Neural progenitor cell (in vitro differentiated cells): Measurements from ENCODE around the gene NKAIN2.

Experiments used
- EZH2phosphoT487 ChIP-seq: fragments of 200-600 bp; sonication (generic); IDR thresholded peaks from 2 replicates; pipeline ENCODE4 v1.6.1; 2017; ENCODE audit warnings: antibody characterized with exemption
- TF ChIP-seq, protein P1 (sequence below): fragments of 200-600 bp; sonication (generic); IDR thresholded peaks from 2 replicates; pipeline ENCODE4 v1.5.1; 2017; ENCODE audit warnings: antibody characterized with exemption, mild to moderate bottlenecking

DNA sequence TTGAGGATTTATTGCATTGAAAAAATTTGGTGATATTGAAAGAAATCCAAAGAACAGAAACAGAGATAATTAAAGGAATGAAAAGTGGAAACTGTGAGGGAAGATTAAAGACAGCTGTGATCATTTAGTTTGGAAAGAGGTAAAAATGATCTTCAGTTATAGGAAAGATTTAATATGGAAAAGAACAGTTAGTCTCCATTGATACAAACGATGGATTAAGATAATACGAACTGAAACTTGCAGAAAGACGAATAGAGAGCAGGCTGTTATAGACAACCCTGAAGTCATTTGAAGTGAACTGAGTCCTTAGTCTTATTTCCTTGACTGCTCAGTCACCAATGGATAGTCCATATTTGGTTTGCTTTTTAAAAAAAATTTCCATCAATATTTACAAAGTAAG is 360.0 kb downstream of the NKAIN2 start:
- TF ChIP-seq, protein P1, sequence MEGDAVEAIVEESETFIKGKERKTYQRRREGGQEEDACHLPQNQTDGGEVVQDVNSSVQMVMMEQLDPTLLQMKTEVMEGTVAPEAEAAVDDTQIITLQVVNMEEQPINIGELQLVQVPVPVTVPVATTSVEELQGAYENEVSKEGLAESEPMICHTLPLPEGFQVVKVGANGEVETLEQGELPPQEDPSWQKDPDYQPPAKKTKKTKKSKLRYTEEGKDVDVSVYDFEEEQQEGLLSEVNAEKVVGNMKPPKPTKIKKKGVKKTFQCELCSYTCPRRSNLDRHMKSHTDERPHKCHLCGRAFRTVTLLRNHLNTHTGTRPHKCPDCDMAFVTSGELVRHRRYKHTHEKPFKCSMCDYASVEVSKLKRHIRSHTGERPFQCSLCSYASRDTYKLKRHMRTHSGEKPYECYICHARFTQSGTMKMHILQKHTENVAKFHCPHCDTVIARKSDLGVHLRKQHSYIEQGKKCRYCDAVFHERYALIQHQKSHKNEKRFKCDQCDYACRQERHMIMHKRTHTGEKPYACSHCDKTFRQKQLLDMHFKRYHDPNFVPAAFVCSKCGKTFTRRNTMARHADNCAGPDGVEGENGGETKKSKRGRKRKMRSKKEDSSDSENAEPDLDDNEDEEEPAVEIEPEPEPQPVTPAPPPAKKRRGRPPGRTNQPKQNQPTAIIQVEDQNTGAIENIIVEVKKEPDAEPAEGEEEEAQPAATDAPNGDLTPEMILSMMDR: no peak
- TF ChIP-seq EZH2phosphoT487: no peak
